Glomerular visceral epithelial cell (primary cell): ENCODE data around the gene NEO1.

ENCODE experiments used
- DNase-seq: peaks from one replicate; pipeline ENCODE4 v3.0.0-alpha.2; 2016; ENCODE audit errors: extremely low spot score

Gene NEO1, protein sequence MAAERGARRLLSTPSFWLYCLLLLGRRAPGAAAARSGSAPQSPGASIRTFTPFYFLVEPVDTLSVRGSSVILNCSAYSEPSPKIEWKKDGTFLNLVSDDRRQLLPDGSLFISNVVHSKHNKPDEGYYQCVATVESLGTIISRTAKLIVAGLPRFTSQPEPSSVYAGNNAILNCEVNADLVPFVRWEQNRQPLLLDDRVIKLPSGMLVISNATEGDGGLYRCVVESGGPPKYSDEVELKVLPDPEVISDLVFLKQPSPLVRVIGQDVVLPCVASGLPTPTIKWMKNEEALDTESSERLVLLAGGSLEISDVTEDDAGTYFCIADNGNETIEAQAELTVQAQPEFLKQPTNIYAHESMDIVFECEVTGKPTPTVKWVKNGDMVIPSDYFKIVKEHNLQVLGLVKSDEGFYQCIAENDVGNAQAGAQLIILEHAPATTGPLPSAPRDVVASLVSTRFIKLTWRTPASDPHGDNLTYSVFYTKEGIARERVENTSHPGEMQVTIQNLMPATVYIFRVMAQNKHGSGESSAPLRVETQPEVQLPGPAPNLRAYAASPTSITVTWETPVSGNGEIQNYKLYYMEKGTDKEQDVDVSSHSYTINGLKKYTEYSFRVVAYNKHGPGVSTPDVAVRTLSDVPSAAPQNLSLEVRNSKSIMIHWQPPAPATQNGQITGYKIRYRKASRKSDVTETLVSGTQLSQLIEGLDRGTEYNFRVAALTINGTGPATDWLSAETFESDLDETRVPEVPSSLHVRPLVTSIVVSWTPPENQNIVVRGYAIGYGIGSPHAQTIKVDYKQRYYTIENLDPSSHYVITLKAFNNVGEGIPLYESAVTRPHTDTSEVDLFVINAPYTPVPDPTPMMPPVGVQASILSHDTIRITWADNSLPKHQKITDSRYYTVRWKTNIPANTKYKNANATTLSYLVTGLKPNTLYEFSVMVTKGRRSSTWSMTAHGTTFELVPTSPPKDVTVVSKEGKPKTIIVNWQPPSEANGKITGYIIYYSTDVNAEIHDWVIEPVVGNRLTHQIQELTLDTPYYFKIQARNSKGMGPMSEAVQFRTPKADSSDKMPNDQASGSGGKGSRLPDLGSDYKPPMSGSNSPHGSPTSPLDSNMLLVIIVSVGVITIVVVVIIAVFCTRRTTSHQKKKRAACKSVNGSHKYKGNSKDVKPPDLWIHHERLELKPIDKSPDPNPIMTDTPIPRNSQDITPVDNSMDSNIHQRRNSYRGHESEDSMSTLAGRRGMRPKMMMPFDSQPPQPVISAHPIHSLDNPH (N-terminal part only)

DNA sequence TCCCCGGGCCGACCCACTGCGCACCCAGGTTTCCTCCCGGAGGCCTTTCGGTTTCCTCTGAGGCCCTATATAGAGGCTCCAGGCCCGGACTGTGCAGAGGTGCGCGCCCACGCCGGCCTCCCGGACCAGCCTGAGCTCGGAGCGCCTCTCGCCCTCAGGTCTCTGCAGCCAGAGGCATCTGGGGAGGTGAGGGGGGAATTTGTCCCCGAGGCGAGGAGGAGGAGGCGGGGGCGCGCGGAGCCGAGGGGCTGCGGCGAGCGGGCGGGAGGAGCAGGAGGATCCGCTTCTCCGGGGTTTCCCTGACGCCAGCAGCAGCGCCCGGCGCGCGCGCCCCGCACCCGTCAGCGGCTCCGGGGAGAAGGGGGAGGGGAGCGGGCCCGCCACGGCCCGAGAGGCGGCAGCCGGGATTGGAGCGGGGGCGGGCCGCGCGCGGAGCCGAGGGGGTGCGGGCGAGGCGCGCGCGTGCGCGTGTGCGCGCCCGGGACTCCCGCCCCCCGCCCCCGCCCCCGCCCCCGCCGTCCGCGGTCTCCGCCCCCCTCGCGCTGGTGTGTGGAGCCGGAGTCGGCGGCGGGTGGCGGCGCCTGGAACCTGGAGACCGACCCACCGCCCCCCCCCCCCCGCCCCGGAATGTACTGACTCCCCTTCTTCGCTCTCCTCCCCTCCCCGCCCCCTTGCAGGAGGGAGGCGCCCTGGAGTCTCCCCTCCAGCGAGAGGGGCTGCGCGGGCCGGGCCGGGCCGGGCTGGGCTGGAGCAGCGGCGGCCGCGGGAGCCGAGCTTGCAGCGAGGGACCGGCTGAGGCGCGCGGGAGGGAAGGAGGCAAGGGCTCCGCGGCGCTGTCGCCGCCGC is at the start of gene NEO1:
NEO1 (plus strand) TSS at position 657 of the 846 bp plus-strand sequence. CDS start 213 bp downstream, outside the sequence.
- peak; percentile 82 for DNase-seq

GRCh38 chr15:73004462-73004861 is 47.8 kb upstream of the NEO1 start:
- DNase-seq = no peak

- DNase-seq = no peak
These were observed 47.2 kb upstream of the NEO1 start for GRCh38 chr15:73005032-73005431.

- no peak for DNase-seq
These were observed 46.8 kb upstream of the NEO1 start for GRCh38 chr15:73005446-73005845.

DNA sequence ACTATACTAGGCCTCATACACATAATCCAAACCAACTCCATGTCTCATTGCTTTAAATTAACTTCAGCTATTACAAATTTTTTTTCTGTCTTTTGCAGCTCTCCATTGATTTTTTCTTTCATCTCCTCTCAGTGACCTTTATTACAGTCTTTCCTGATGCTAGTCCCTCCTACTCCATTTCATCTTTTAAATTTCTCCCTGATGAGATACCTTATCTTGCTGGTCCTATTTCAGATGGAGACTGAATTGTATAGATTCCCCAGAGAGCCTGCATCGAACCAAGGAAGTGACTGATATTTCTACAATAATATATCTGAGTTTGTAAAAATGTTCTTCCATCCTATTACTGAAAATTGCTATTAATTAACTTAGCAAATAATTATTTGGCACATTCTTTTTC is 45.7 kb upstream of the NEO1 start:
- no peak for DNase-seq

DNA sequence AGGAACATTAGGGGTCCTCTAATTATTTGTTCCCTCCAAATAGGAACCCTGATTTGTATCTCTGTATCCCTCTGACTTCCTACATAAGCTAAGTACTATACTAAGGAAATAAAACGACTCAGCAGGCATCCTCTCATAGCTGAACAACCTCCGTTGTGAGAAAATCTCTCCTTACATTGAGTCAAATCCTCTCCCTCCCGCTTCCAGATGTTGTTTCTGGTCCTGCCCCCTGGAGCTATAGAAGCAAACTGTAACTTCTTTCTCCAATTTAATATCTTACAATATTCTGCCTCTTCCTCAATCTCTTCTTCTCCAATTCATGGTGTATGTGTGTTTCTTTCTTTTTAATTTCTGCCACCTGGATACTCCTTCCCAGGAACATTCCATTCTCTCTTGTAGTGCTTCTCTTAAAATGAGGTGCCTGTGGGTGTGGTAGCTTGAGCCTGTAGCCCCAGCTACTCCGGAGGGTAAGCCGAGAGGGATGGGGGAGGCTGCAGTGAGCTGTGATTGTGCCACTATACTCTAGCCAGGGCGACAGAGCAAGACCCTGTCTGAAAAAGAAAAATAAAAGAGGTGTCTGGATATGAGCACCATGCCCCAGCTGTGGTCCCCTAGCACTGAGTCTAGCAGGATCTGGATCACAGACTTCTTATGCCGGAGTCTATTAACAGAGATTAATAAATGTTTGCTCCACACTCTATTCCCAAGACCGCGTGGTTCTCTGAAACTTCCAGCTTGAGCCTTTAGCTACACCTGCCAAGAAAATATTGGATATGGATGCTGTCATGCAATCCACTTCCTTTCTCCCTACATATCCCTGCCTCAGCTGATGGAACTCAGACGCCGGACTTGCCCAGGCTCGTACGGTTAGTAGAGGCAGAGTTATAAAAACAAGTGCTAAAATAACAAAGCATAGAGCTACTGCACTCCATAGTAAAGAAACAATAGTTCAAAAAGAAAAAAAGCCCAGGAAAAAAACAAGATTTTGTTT is 42.9 kb upstream of the NEO1 start:
- DNase-seq = no peak

DNA sequence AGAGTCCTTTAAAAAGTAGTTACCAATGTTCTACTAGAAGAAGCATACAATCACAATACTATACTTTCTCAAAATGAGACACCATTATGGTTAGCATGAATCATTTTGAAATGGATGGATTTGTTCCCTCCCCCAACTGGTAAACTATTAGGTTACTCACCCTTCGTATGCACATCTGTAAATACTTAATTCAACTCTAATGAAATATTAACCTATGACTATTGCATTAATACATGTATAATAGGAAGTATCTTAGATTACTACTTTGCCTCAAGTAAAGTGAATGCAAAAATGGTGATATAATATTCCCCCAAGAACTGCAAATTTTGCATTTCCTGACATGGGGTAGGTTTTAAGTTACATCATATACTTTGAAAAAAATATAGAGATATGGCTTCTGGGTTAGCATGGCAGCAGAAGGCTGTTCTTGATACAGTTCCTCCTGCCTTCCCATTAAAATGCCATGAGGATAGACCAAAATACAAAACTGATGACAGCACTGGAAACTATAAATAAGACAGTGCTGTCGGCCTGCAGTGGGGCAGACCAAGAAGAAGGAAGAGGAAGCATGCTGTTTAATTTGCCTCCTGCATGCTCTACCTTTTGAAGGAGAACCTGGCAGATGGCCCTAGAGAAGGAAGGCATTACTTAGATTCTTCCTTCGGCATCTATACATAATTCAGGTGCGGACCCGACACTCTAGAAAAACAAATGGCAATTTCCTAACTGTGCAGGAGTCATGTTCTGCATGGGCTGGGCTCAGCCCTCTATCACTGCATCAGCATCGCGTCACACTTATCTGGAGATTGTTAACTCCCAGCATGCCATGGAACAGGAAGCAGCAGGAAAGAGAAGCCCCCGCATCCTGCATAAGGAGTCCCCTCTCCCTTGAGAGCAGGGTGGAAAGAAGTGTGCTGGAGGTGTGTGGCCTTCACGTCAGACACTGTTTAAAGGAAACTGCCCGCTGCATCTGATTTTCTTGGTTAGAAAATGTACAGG is 41.8 kb upstream of the NEO1 start:
- DNase-seq = peak; percentile 17

DNA sequence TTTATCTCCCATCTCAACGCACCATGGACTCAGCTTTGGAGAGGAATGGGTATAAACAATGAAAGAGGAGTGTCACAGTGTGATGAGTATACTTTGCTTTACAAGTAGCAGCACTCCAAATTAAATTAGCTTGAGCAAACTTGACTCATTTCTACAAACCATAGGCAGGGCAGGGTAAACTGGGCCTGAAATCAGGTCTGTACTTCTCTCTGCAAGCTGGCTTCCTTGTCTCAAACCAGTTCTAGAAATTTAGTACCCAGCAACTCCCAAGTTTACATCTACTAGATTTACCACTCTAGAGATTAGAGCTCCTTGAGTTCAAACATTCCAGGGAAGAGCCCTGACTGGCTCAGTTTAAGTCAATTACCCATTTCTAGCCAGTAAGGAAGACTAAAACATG is 37.4 kb upstream of the NEO1 start:
- DNase-seq = no peak

- no peak for DNase-seq
These were observed 36.8 kb upstream of the NEO1 start for GRCh38 chr15:73015493-73015892.

DNA sequence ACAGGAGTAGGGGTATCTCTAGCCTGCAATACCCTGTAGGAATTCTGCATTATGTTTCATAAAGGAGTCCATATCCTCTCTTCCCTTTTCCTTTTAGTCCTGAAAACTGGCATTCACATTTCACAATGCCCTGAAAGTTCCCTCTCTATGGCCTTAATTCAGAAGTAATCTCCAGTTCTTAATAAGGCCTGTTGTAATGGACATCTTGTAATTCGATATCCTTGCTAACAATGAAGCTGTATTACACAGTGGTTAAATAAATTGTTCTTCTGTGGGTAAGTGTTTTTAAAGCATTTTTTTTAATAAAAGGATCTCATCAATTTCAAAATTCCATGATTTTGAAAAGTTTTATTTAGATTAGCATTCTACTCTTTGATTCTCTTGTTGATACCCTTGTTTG is 34.3 kb upstream of the NEO1 start:
- DNase-seq = no peak

- no peak for DNase-seq
These were observed 33.1 kb upstream of the NEO1 start for GRCh38 chr15:73019154-73019553.

- no peak for DNase-seq
These were observed 32.6 kb upstream of the NEO1 start for GRCh38 chr15:73019601-73020146.

DNA sequence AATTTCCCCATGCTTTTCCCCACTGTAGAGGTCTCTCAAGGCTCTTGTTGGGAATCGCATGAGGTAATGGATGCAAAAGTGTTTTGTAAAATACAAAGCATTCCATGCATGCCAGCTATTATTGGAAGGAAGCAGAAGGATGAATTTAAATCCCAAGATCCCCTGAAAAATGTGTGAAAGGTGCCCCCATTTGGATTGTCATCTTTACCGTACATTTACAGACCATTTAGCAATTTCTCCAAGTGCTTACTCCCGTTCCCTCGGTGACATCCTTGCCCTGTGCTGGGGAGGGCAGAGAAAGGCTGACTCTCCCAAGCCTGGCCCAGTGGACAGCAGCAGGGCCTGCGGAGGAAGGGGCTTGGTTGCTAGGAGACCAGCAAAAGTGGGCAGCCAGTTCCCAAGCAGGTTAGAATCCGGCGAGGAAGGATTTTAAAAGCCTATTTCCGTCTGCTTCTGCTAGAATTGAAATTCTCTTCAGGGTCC is 31.1 kb upstream of the NEO1 start:
- no peak for DNase-seq

DNA sequence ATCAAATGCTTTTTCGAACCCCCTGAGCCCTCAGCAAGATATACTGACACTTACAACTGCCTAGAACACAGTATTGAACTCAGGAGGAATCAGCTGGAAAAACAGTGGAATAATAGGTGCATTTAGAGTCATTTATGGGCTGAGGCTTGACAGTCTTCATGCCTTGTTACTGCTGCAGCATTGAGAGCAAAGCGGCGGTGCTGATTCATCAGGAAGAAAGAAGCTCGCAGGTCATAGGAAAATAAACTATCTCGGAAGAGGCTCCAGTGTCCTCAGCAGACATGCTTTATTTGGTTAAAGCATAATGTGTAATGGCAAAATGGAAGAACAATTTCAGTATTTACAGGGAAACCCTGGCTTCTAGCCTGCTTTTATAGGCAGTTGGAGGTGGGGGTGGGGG is 30.1 kb upstream of the NEO1 start:
- no peak for DNase-seq

- no peak for DNase-seq
These were observed 29.2 kb upstream of the NEO1 start for GRCh38 chr15:73023071-73023470.

GRCh38 chr15:73024168-73024567 is 28.1 kb upstream of the NEO1 start:
- DNase-seq = no peak

- DNase-seq = no peak
These were observed 25.7 kb upstream of the NEO1 start for GRCh38 chr15:73026511-73027054.

- DNase-seq = no peak
These were observed 24.2 kb upstream of the NEO1 start for GRCh38 chr15:73028031-73028430.
